CD4-positive, alpha-beta T cell treated with Interleukin-4 for 4 hours (primary cell): ENCODE measurements around the gene SLC1A7.
A peak's percentile ranks its signal among the peaks of the same experiment; 100 is the strongest.
"Not testable (repeated sequence)": the region's sequence is repeated elsewhere in the genome, so short reads cannot be mapped to it uniquely, and the experiment has no call there.

Experiments used
- DNase-seq: peaks from one replicate; pipeline ENCODE4 v3.0.0-alpha.2; 2020

Gene SLC1A7

DNA sequence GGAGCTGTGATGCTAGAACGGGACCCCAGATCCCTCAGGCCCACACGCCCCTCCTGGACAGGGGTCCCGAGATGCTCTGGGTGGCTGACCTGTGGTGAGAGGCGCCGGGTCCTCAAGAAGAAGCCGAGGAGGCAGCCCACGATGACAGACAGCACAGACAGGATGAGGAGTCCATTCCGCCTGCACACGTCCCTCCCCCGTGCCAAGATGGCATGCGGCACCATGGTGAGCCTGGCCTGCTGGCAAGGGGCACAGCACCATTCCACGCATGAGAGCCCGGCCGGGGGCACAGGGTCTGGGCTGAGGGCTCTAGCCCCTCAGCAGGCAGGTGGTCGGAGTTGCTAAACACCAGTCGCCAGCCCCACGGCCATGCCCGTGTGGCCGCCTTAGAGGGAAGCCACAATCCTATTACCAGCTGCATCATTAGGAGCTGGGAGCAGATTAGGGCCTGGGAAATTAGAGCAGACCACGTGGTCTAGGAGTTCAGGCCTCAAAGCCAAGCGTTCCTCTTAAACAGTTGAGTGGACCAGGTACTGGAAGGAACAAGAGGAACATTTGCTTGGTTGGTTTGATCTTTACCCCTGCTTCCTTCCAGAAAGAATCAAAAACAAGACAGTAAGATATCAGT, at the start of gene SLC1A7:
TSS of gene SLC1A7 (minus strand) at position 413 of the 628 bp plus-strand sequence. CDS start at position 224, 189 bp downstream.
- DNase-seq: no peak

DNA sequence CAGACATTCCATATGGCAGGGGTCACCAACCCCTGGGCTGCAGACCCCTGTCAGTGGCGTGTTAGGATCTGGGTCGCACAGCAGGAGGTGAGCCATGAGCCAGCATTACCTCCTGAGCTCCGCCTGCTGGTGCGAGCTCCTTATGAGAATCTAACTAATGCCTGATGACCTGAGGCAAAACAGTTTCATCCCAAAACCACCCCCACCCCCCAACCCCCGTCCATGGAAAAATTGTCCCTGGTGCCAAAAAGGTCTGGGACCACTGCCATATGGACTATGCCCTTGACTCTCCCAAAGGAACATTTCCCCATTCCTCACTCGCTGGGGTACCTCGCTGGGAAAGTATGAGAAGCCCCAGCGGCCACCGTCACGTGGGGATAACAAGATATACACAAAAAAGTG, 47.8 kb upstream of the SLC1A7 start:
- DNase-seq: no peak

DNA sequence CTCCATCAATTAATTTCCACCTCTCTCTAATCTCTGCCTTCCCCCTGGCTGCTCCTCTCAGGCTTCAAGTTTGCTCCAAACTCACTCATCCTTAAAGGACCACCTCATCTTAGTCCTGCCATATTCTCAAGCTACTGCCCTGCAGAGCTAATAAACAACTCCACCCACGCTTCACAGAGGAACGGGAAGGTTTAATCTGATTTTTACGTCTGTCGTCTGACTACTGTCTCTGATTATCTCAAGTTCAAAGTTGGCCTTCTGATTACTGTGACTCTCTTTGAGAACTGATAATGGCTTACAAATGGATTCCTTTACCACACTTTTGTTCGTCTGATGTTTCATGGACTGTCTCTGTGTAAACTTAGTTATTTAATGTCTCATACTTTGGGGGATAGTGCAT, 46.6 kb upstream of the SLC1A7 start:
- no peak for DNase-seq

DNA sequence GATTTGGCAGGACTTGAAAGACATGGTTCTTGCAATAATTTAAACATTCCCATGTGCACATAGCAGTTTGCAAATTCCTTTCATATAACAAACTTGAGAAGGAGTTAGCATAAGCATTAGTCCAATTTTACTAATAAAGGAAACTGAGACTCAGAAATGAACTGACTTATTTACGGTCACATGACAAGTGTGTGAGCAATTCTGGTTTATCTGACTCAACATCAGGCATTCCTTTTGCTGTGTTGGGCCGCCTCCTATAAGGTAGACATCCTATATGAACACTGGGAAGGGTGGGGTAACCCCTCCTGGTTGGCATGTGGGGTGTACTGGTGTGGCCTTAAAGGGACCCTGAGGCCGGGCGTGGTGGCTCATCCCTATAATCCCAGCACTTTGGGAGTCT, 45.7 kb upstream of the SLC1A7 start:
- no peak for DNase-seq

DNA sequence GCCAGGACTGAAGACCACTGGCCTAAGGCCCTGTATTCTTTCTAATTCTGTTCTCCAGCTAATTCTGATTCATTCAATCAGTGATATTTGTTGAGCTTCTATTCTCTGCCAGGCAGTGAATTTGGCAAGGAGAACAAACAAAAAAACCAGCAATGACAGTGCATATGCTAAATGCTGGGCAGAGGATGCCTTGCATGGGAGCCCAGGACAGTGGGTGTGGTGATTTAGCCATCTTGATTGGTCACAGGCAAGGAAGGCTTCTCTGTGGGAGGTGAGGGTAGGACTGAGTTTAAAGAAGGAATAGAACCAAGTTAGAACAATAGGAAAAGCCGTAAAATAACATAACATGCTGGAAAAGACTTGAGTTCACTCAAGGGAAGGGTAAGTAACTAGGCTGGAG, 45.0 kb upstream of the SLC1A7 start:
- DNase-seq: no peak

DNA sequence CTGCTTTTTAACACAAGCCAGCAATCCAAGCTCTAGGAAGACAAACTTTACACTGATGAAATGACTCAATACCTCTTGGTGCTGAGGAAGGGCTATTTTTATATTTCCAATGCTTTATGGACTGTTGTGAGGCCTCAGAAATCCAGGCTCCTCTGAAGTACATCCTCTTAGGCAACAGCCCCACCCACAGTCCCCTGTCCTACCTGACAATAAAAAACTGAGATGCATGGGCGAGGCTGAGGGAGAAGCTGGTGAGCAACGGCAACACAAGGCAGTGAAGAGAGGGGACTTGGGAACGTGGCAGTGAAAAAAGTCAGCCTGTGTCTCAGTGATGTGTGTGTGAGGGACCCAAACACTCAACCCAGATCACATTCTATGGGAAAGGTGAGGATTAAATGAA, 44.1 kb upstream of the SLC1A7 start:
- no peak for DNase-seq

DNA sequence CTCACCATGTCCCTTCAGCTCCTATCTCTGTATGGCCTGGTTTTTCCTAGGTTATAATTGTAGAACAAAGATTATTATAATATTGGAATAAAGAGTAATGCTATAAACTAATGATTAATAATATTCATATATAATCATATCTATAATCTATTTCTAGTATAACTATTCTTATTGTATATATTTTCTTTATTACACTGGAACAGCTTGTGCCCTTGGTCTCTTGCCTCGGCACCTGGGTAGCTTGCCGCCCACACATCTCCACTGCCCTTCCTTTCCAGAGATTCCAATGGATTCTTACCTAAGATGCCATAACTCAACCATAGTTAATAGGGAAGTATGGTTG, 43.5 kb upstream of the SLC1A7 start:
- DNase-seq: not testable (repeated sequence)

DNA sequence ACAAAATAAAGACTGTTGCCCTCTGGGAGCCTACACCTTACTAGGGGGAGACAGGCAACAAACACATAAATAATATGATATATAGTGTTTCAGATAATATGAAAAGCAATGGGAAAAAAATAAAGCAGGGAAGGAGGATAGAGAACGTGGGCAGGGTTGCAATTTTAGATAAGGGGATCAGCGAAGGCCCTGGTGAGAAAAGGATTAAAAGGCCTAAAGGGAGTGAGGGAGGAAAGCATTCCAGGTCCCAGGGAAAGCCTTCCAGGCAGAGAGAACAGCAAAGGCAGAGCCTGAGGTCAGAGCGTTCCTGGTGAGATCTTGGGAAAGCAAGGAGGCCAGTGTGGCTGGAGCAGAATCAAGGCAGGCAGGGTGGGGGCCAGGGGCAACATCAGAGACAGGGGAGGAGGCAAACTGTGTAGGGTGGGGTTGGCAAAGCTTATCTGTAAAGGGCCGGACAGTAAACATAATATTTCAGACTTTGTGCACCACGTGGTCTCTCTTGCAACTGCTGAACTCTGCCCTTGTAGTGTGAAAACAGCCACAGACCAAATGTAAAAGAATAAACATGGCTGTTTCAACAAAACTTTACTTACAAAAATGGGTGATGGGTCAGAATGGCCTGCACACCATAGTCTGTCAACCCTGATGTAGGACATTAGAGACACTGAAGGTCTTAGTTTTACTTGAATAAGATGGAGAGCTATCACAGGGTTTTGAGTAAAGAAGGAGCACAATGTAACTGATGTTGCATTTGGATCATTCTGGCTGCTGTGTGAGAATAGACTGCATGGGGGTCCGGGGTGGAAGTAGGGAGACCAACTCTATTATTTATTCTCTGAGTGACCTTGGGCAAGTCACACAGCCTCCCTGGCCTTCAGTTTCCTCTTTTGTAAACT, 40.9 kb upstream of the SLC1A7 start:
- DNase-seq: no peak

DNA sequence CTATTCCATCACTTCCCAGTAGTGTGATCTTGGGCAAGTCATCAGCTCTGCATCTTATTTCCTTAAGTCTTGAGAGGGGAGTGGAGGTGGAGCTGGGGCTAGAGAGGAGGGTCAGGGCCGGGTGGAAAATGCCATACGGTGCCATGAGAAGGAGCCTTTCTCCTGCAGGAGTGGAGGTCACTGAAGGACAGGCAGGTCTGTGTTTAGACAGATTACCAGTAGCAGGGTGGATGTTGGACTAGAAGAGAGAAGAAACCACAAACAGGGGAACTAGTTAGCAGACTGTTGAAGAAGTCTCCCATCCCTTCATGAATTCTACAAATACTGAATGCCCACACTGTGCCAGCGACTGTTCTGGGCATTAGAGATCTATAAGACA, 40.3 kb upstream of the SLC1A7 start:
- no peak for DNase-seq

DNA sequence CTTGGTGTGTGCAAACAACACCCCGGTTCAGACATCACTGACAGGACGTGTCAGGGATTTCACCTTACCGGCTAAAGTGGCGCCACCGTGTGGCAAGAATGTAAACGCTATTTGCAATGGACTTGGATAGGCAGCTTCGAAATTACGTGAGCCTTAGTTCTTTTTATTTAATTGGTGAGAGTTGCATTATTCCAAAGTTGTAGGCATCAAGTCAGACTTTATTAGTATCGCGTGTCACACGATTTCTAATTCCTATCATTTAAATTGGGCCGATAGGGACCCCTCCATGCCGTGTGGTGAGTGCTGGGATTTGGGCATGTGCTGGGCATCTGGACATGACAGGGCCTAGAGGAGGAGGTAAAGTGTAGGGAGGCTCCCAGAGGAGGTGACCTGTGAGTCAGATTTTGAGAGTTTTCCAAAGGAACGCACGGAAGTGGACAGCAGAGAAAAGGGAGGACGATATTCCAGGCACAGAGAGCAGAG, 39.7 kb upstream of the SLC1A7 start:
- peak; percentile 80 for DNase-seq

DNA sequence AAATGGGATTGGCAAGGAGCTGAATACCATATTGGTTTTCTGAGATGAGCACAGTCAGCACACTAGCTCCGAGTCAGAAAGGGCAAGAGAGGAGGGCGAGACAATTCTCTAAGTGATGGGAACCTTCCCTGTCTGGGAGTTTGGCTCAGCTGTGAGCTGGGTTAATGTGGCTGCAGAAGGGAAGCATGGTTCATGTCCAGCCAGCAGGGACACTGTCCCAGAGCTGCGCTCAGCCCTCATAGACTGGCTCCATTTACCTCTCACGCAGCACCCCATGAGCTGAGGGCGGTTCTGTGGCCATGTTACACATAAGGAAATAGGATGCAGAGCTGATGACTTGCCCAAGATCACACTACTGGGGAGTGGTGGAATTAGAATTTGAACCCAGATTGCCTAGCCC, 38.5 kb upstream of the SLC1A7 start:
- no peak for DNase-seq

DNA sequence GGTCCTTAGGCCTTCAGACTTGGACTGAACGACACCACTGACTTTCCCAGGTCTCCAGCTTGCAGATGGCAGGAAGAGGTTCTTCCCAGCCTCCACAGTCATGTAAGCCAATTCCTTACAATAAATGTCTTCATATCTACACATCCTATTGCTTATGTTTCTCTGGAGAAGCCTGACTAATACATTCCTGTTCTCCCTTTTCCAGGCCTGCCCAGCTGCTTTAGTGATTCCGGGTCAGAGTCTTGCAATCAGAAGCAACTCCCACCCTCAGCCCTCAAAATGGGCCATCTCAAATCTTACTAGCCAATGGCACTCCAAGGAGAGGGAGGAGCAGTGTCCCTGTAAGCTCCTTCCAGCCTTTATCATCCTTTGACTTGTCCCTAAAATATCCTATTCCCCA, 37.8 kb upstream of the SLC1A7 start:
- no peak for DNase-seq

DNA sequence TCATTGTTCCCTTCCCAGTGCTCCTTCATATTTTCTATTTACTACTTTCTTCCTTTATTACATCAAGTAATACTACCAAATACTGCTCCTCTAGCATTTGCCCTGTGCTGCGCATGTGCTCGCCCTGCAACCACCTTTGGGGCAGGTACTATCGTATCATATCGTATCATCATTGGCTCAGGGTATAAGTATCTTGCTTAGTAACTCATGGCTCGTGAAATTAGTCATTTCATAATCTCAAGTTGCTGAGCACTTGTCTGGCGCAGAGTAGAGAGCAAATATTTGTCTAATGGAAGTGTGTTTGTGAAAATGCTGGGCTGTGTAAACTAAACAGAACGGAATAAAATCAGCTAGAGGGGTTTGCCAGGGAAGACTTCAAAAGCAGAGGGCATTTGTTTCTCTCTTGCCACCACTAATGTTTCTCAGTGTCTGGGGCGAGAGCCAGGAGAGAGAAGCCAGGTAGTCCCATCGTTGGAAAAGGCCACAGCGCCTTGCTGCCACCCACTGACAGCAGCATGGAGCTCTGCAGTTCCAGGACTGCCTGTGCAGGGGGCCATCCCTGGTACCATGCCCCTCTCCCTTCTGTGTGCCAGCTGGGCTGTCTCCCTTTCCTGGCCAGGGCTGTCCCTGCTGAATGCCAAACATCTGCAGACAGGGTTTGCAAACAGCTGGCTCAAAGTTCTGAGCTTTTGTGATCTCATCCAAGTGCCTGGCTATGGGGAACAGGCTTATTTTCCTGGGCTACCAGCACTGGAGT, 34.2 kb upstream of the SLC1A7 start:
- DNase-seq: no peak

DNA sequence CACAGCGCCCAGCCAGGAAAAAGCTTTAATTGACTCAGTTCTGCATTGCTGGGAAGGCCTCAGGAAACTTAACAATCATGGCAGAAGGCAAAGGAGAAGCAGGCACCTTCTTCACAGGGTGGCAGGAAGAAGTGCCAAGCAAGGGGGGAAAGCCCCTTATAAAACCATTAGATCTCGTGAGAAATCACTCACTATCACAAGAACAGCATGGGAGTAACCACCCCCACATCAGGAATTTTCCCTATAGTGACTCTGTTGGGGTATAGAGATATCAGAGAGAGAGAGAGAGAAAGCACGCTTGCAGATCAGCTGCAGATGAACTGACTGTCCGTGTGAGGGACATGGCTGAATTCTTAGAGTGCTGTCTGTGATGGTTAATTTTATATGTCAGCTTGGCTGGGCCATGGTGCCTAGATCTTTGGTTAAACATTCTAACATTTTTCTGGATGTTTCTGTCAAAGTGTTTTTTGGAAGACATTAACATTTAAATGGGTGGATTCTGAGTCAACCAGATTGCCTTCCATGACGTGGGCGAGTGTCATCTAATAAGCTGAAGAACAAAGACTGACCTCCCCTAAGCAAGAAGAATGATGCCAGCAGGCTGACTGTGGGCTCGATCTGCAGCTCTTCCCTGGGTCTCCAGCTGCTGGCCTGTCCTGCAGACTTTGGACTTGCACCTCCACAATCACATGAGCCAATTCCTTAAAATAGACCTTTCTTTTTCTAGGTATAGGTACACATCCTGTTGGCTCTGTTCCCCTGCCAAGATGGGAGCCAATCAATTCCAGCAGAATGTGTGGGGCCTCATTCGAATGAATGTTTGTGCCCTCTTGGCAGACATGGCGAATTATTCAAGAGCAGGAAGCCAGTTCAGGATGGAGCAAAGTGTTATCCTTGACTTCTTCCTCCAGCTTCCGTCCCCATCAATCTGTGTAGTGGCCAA, 32.8 kb upstream of the SLC1A7 start:
- no peak for DNase-seq

DNA sequence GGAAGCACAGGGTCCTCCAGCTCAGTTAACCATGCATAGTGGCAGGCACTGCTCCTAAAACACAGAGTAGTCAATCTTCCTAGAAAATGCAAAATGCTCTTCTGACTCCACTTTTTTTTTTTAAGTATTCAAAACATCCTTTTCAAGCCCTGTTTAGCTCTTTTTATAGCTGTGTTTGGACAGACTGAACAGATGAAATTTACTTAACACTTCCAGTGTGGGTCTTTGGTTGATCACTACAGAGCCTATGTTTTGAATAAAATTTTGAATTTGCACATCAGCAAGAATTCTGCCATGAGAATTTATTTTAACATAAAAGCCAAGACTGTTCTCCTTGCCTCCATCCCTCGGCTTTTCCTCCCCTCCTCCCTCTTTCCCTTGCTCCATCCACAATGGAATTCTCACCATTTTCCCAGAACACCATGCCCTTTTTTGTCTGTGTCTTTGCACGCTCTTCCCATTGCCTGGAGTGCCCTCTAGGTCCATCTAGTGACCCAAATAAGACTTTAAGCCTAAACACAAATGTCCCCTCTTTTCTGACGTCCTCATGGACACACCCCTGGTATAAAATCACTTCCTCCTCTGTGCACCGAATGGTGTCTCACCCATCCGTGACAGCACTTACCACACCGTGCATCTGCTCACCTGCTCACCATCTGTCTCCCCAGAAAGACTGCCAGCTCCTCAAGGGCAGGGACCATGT, 30.1 kb upstream of the SLC1A7 start:
- DNase-seq: no peak

DNA sequence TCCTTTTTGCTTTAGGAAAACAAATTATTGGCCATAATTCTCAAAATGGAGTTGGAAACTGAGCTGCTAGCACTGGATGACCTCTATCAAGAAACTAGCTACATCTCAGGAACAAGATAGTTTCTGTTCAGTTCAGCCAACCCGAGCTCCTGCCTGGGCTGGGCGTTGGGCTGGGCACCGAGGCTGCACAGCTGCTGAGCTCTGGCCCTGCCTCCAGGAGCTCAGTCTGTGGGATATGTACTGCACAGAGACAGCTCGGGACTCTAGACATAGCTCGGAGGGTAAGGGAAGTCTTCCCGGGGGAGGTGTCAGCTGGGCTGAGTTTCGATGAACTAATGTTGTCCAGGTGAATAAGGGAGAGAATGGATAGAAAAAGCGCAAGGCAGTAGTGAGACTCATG, 24.5 kb upstream of the SLC1A7 start:
- no peak for DNase-seq

DNA sequence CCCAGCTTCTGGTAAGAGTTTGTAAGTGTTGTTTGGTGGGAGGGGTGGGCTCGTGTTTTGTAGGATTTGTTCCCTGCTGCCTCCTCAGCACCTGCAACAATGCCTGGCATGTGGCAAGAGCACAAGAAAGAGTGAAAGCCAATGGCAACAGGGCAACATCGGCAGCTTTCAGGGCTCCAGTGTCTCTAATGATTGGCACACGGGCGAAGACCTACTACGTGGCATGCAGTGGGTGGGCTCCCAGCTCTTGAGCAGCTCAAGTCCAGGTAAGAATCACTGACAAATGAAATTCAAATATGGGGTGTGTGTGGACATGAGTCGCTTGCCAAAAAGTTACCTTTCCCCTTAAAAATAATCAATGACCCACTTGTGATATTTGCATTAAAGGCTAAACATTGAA, 23.9 kb upstream of the SLC1A7 start:
- DNase-seq: no peak

DNA sequence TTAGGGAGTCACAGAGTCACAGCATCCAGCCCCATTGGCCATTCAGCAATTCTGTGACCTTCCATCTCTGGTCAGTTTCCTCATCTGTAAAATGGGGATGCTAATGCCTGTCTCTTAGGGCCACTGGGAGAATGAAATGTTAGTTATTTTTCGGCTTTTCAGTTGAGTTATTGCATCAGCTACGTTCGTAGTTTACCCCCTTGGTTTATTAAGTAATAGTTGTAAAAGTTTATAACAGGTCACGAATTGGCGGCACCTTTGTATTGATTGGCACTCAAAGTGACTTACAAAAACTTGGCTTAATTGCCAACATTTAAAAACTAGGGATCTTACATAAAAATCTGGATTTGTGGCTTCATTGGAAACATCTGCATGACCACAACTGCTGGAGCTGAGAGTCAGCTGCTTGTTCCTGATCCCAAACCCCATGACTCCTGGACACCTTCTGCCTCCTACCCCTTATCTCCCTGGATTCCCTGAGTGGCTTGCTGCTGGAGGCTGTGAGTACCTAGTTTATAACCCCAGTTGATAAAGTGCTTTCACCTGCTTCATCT, 23.0 kb upstream of the SLC1A7 start:
- no peak for DNase-seq

DNA sequence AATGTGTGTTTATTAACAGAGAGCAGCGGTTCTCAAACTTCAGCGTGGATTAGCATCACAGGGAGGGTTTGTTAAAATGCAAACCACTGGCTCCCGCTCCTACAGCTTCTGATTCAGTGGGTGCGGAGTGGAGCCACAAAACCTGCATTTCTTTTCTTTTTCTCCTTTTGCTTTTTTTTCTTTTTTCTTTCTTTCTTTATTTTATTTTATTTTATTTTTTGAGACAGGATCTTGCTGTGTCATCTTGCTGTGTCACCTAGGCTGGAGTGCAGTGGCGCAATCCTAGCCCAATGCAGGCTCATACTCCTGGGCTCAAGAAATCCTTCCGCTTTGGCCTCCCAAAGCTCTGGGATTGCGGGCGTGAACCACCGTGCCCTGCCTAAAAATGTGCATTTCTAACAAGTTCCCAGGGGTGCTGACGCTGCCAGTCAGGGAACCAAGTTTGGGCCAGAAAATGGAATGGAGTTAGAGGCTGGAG, 20.9 kb upstream of the SLC1A7 start:
- no peak for DNase-seq

DNA sequence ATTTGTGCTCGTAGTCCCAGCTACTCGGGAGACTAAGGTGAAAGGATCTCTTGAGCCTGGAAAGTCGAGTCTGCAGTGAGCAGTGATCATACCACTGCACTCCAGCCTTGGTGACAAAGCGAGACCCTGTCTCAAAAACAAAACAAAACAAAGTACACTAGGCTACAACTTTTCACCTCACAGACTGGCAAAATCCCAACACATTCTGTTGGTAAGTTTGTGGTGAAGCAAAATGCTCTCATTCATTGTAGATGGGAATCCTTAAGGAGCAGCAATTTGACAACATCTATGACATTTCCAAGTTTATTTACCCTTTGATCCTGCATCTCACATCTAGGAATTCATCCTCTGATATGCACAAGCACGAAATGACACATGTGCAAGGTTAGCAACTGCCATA, 20.2 kb upstream of the SLC1A7 start:
- DNase-seq: no peak

DNA sequence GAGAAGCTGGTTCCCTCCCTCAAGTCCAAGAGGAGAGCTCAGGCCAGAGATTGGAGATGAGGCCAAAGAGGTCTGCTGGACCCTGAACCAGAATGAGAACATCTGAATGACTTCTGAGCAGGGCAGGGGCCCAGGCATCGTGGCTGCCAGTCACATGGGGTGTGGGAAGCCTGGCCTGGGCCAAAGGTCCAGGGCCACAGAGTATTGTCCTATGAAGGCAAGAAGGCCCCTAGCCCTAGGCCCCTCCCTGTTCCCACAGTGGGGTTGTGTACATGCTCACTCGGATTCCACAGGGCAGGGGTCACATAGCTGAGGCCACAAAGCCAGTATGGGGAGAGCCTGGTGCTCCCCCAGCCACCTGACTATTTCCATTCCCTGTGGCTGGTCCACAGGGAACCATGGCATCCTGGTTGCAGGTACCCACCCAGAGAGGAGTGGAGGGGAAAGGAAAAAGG, 18.5 kb upstream of the SLC1A7 start:
- no peak for DNase-seq
